ENCODE results near the gene SYT3.
A peak's percentile ranks its signal among the peaks of the same experiment; 100 is the strongest.

SYT3 gene

GRCh38 chr19:50639121-50640112 lies at the start of gene SYT3:
TSS of gene SYT3 (minus strand) at chr19:50639881. CDS start at chr19:50637411, 2,470 bp downstream.
- DNase-seq (ENCODE audit: low spot score): peak; percentile 80

GRCh38 chr19:50688766-50689165 lies 49.1 kb upstream of the SYT3 start:
- DNase-seq (ENCODE audit: low spot score): no peak

- DNase-seq (ENCODE audit: low spot score): no peak
These were observed 46.8 kb upstream of the SYT3 start for GRCh38 chr19:50686310-50687032.

GRCh38 chr19:50679177-50680125 lies 39.8 kb upstream of the SYT3 start:
- DNase-seq (ENCODE audit: low spot score): peak; percentile 93

- DNase-seq (ENCODE audit: low spot score): no peak
These were observed 38.6 kb upstream of the SYT3 start for GRCh38 chr19:50678323-50678722.

GRCh38 chr19:50677636-50678035 lies 38.0 kb upstream of the SYT3 start:
- DNase-seq (ENCODE audit: low spot score): no peak

- no peak for DNase-seq (ENCODE audit: low spot score)
These were observed 37.0 kb upstream of the SYT3 start for GRCh38 chr19:50676625-50677197.

DNA sequence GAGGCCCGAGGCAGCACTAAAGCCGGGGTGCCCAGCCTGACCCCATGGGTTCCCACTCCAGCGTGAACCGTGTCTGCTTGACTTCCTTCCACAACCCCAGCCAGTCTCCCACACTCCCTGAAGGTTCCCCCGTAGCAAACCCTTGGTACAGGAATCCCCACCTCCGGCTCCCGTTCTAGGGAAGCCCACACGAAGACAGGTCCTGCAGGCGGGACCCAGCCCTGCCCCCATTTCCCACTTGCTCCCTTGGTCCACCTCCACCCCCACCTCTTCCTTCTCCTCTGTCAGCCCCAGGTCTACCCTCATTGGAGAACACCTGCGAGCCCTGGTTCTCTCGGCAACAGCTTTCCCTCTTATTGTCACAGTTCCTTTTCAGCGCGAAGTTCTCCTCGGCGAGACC lies 33.4 kb upstream of the SYT3 start:
- DNase-seq (ENCODE audit: low spot score): no peak

DNA sequence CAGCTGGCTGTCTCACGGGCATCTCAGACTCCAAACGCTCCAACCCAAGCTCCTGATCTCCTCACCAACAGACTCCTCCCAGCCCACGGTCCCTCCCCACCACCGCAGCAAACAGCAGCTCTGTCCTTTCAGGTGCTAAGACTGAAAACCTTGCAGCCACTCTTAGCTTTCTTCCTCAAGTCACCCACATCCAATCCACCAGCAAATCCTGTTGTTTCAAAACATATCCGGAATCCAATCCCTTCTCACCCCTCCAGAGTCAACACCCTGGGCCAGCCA lies 30.4 kb upstream of the SYT3 start:
- DNase-seq (ENCODE audit: low spot score): no peak

- peak; percentile 40 for DNase-seq (ENCODE audit: low spot score)
These were observed 29.8 kb upstream of the SYT3 start for GRCh38 chr19:50669302-50670101.

- DNase-seq (ENCODE audit: low spot score): no peak
These were observed 29.2 kb upstream of the SYT3 start for GRCh38 chr19:50668879-50669278.

GRCh38 chr19:50668416-50668815 lies 28.7 kb upstream of the SYT3 start:
- no peak for DNase-seq (ENCODE audit: low spot score)

- DNase-seq (ENCODE audit: low spot score): no peak
These were observed 28.1 kb upstream of the SYT3 start for GRCh38 chr19:50667759-50668231.

DNA sequence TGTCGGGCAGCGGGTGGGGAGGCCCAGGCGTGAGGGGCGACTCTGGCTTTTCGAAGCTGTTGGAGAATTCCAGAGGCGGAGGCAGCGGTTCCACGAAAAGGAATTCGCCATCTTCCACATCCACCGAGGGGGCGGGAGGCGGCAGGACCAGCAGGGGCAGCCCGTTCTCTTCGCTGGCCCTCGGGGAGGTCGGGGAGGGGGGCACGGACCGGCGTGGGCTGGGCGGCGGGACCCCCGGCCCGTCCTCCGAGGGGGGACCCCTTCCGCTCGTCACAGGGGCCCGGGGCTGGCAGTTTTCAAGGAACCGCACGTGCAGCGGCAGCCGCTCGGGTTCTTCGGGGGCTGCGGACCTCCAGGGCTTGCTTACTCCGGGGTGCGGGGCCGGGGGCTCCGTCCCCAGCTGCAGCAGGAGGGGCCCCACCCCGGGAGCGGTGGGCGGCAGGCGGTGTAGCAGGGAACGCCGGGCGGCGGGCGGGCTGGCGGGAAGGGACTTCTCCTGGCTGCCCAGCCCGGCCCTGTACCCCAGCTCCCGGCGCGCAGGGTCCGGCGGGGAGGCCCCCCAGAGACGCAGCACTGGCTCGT lies 27.6 kb upstream of the SYT3 start:
- DNase-seq (ENCODE audit: low spot score): no peak

GRCh38 chr19:50666346-50667176 lies 26.9 kb upstream of the SYT3 start:
- no peak for DNase-seq (ENCODE audit: low spot score)

GRCh38 chr19:50664204-50664603 lies 24.5 kb upstream of the SYT3 start:
- DNase-seq (ENCODE audit: low spot score): no peak

DNA sequence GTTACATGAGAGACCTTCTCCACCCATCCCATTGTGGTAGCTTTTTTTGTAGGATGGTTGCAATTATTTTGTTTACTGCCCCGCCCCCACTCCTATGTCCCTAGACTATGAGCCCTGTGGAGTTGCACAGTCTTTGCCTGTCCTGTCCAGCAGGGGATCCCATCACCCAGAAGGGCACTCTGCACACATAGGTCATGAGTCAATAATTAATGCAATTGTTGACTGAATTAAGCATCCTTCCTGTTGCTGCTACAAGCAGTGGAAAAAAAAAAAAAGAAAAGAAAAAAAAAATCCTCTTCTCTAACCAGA lies 23.8 kb upstream of the SYT3 start:
- no peak for DNase-seq (ENCODE audit: low spot score)

DNA sequence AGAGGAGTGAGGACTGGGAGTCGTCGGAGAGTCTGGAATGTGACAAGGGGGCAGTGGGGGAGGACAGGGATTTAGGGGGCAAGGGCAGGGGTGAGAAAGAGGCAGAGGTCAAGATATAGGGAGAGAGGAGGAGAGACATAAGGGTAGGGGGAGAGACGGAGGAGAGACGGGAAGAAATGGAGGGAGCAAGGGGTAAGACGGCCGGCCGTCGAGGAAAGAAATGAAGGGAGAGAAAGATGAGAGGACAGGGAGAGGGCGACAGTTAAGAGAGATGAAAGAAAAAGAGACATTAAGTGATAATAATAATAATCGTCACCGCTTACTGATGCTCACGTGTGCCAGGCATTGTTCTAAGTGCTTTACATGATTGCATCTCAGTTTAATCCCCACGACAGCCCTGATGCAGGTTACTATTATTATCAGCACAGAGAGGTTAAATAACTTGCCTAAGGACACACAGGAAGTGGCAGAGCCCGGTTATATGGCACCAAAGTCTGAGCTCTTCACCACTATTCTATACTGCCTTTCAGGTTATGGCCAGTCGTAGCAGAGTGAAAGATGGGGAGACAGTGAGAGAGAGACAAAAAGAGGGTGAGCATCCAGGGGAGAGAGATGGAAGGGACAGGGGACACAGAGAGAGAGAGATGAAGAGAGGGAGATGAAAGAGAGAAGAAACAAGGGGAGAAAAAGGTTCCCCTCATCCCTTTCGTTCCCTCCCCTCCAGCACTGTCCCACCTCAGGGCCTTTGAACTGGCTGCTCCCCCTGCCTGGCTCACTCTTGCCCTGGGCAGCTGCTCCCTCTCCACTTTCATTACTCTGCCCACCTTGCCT lies 23.2 kb upstream of the SYT3 start:
- DNase-seq (ENCODE audit: low spot score): no peak
